Ishikawa (cell line): ENCODE results near the gene FARSA.

ENCODE experiments used
- CEBPB ChIP-seq: IDR thresholded peaks from 2 replicates; pipeline ENCODE4 v1.6.1; 2012
- CREB1 ChIP-seq: IDR thresholded peaks from 2 replicates; pipeline ENCODE4 v1.6.1; 2012; ENCODE audit warnings: low read depth
- EGR1 ChIP-seq: IDR thresholded peaks from 2 replicates; pipeline ENCODE4 v1.6.1; 2012
- EP300 ChIP-seq: IDR thresholded peaks from 2 replicates; pipeline ENCODE4 v1.6.1; 2012; ENCODE audit warnings: borderline replicate concordance
- FOXM1 ChIP-seq: IDR thresholded peaks from 2 replicates; pipeline ENCODE4 v1.6.1; 2012; ENCODE audit warnings: low read depth, borderline replicate concordance
- NFIC ChIP-seq: IDR thresholded peaks from 2 replicates; pipeline ENCODE4 v1.6.1; 2012
- RAD21 ChIP-seq: IDR thresholded peaks from 2 replicates; pipeline ENCODE4 v1.6.1; 2012; ENCODE audit warnings: low read depth
- TAF1 ChIP-seq: IDR thresholded peaks from 2 replicates; pipeline ENCODE4 v1.6.1; 2012; ENCODE audit warnings: low read depth, mild to moderate bottlenecking
- TCF12 ChIP-seq: IDR thresholded peaks from 2 replicates; pipeline ENCODE4 v1.6.1; 2012; ENCODE audit warnings: low read depth
- TEAD4 ChIP-seq: IDR thresholded peaks from 2 replicates; pipeline ENCODE4 v1.6.1; 2012
- YY1 ChIP-seq: IDR thresholded peaks from 2 replicates; pipeline ENCODE4 v1.6.1; 2012; ENCODE audit warnings: low read depth
- ZBTB7A ChIP-seq: IDR thresholded peaks from 2 replicates; pipeline ENCODE4 v1.6.1; 2012; ENCODE audit warnings: low read depth
- TF ChIP-seq, protein P1 (sequence below): IDR thresholded peaks from 2 replicates; pipeline ENCODE4 v1.6.1; 2012
- TF ChIP-seq, protein P2 (sequence below): IDR thresholded peaks from 2 replicates; pipeline ENCODE4 v1.6.1; 2012
- TF ChIP-seq, protein P3 (sequence below): IDR thresholded peaks from 2 replicates; pipeline ENCODE4 v1.6.1; 2012; ENCODE audit warnings: low read depth, mild to moderate bottlenecking

Gene FARSA

DNA sequence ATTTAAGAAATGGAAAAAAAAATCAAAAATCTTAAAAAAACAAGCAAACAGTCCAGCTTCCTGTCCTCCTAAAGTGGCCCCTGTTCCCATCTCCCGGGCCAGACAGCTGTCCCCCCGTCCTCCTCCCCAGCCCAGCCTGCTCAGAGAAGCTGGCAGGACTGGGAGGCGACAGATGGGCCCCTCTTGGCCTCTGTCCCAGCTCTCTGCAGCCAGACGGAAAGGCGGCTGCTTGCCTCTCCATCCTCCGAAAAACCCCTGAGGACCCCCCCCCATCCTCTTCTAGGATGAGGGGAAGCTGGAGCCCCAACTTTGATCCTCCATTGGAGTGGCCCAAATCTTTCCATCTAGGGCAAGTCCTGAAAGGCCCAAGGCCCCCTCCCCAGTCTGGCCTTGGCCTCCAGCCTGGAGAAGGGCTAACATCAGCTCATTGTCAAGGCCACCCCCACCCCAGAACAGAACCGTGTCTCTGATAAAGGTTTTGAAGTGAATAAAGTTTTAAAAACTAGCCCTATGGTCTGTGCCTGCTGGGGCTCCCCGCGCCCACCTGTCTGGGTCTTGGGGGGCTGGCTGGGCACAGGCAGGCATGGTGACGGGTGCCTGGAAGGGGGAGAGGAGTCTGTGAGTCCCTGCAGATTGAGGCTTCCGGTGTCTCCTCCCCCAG, 19.8 kb upstream of the FARSA start:
- no peak for TF ChIP-seq CREB1
- no peak for TF ChIP-seq EP300
- no peak for TF ChIP-seq TAF1
- no peak for TF ChIP-seq FOXM1
- TF ChIP-seq EGR1 = no peak
- TF ChIP-seq ZBTB7A = no peak
- no peak for TF ChIP-seq RAD21
- TF ChIP-seq YY1 = no peak
- TF ChIP-seq, protein P1, sequence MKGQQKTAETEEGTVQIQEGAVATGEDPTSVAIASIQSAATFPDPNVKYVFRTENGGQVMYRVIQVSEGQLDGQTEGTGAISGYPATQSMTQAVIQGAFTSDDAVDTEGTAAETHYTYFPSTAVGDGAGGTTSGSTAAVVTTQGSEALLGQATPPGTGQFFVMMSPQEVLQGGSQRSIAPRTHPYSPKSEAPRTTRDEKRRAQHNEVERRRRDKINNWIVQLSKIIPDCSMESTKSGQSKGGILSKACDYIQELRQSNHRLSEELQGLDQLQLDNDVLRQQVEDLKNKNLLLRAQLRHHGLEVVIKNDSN = no peak
- TF ChIP-seq, protein P2, sequence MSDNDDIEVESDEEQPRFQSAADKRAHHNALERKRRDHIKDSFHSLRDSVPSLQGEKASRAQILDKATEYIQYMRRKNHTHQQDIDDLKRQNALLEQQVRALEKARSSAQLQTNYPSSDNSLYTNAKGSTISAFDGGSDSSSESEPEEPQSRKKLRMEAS = no peak
- TF ChIP-seq NFIC = no peak
- TF ChIP-seq, protein P3, sequence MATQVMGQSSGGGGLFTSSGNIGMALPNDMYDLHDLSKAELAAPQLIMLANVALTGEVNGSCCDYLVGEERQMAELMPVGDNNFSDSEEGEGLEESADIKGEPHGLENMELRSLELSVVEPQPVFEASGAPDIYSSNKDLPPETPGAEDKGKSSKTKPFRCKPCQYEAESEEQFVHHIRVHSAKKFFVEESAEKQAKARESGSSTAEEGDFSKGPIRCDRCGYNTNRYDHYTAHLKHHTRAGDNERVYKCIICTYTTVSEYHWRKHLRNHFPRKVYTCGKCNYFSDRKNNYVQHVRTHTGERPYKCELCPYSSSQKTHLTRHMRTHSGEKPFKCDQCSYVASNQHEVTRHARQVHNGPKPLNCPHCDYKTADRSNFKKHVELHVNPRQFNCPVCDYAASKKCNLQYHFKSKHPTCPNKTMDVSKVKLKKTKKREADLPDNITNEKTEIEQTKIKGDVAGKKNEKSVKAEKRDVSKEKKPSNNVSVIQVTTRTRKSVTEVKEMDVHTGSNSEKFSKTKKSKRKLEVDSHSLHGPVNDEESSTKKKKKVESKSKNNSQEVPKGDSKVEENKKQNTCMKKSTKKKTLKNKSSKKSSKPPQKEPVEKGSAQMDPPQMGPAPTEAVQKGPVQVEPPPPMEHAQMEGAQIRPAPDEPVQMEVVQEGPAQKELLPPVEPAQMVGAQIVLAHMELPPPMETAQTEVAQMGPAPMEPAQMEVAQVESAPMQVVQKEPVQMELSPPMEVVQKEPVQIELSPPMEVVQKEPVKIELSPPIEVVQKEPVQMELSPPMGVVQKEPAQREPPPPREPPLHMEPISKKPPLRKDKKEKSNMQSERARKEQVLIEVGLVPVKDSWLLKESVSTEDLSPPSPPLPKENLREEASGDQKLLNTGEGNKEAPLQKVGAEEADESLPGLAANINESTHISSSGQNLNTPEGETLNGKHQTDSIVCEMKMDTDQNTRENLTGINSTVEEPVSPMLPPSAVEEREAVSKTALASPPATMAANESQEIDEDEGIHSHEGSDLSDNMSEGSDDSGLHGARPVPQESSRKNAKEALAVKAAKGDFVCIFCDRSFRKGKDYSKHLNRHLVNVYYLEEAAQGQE = no peak
- no peak for TF ChIP-seq TCF12
- no peak for TF ChIP-seq CEBPB
- no peak for TF ChIP-seq TEAD4

GRCh38 chr19:12952488-12953137, 19.1 kb upstream of the FARSA start:
- TF ChIP-seq, protein P2 = no peak
- TF ChIP-seq EGR1 = no peak
- TF ChIP-seq, protein P1 = no peak
- no peak for TF ChIP-seq CREB1
- TF ChIP-seq FOXM1 = no peak
- TF ChIP-seq TAF1 = no peak

- TF ChIP-seq, protein P3 = no peak
- no peak for TF ChIP-seq TAF1
- no peak for TF ChIP-seq TEAD4
These were observed 16.1 kb upstream of the FARSA start for GRCh38 chr19:12949363-12950283.

DNA sequence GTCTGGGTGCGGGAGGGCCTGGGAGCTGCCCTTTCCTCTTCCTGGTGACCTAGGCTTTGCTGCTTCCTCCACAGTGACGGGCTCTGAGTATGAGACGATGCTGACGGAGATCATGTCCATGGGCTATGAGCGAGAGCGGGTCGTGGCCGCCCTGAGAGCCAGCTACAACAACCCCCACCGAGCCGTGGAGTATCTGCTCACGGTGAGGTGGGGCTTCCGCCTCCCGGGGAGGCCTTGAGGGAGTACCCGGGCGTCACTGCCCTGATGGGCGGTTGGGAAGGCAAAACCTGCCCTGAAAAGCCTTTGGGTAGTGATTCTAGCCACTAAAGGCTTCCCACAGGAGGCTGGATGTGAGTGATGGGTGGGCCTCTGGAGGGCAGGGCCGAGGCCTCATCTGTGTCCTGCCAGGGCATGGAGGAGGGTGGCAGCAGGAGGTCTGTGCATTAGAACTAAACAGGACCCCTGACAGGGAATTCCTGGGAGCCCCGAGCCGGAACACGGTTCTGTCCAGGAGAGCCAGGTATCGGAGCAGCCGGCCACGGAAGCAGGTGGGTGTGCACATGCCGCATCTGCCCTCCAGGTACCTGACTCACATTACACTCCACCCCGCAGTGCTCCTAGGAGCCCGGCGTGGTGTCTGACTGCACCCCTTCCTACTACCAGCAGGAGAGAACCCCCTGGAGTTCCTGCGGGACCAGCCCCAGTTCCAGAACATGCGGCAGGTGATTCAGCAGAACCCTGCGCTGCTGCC, 15.3 kb upstream of the FARSA start:
- TF ChIP-seq TEAD4 (no peak), CREB1 (no peak), FOXM1 (no peak), TCF12 (peak; percentile 32; the same call in 1 of the 2 replicates), RAD21 (no peak), NFIC (no peak), EP300 (peak; percentile 14; the same call in 1 of the 2 replicates), TAF1 (no peak)
- TF ChIP-seq, protein P2 = no peak
- TF ChIP-seq, protein P3 = no peak
- TF ChIP-seq, protein P1 = no peak
